ENCODE results near the gene CHD8. TPM values are rescaled to one million over a fixed set of nuclear protein-coding genes. Genes with fewer than 3 reads are reported as not detected.
A peak's percentile ranks its signal among the peaks of the same experiment; 100 is the strongest.

CHD8 gene
- total RNA-seq, 4 donors from 2014 or later: 47.4 to 59.0 (median 53.3) TPM

GRCh38 chr14:21476925-21477681, 21.2 kb upstream of the CHD8 start, which contains the start of the genes RAB2B and TOX4:
Gene RAB2B (minus strand): TSS chr14:21476959. CDS start chr14:21476872, 87 bp downstream.
Gene TOX4 (plus strand): TSS chr14:21477195. CDS start chr14:21477279, 84 bp downstream.
- TF ChIP-seq EP300 (IDR thresholded peaks at IDR 0.05) (no peak), POLR2AphosphoS5 (IDR thresholded peaks at IDR 0.05) (peak; percentile 96), POLR2A (IDR thresholded peaks at IDR 0.05) (peak; percentile 61 to 74), CTCF (IDR thresholded peaks at IDR 0.05) (peak; percentile 91 to 98 (median 98))
- ATAC-seq: peak; percentile 99
- Histone ChIP-seq H3K4me3 (peak within 1 kb of the TSS; percentile 52 to 90), H3K4me1 (peaks cover 8 to 42% (median 16%) of the 10 kb centered on the region in 3 donors), H3K9me3 (no peaks in the 10 kb centered on the region), H3K27me3 (no peaks in the 10 kb centered on the region), H3K27ac (peak within 1 kb of the TSS; percentile 77 to 95 (median 92)), H3K36me3 (peaks cover 0 to 50% of the 10 kb centered on the region in 2 donors)
- 1% methylated on average over 14 to 29 of the region's 49 CpGs for WGBS, 2 donors (ENCODE audit: low coverage in 1 of 2)

- 1% methylated on average over 8 of the region's 27 CpGs; no CpG with 5 or more reads in 1 of the 2 donors for WGBS, 2 donors (ENCODE audit: low coverage in 1 of 2)
- peaks cover 0 to 44% of the 10 kb centered on the region in 2 donors for H3K36me3 ChIP-seq
- peak overlapping the region; percentile 77 to 95 (median 92) for H3K27ac ChIP-seq
- H3K4me3 ChIP-seq: peak overlapping the region; percentile 52 to 90
- peak; percentile 85 for ATAC-seq
- no peaks in the 10 kb centered on the region for H3K27me3 ChIP-seq
- TF ChIP-seq EP300 (IDR thresholded peaks at IDR 0.05) (no peak), POLR2AphosphoS5 (IDR thresholded peaks at IDR 0.05) (peak; percentile 61)
- H3K4me1 ChIP-seq: peaks cover 8 to 38% (median 16%) of the 10 kb centered on the region in 3 donors
- no peaks in the 10 kb centered on the region for H3K9me3 ChIP-seq
These were observed 20.6 kb upstream of the CHD8 start for GRCh38 chr14:21476523-21476924.

- 34 to 37% methylated on average over 10 of the region's 10 CpGs for WGBS, 2 donors (ENCODE audit: low coverage in 1 of 2)
- H3K36me3 ChIP-seq: peaks cover 0 to 43% of the 10 kb centered on the region in 2 donors
- H3K4me1 ChIP-seq: peaks cover 8 to 38% (median 16%) of the 10 kb centered on the region in 3 donors
- TF ChIP-seq CTCF (IDR thresholded peaks at IDR 0.05): no peak
- TF ChIP-seq EP300 (IDR thresholded peaks at IDR 0.05): no peak
- TF ChIP-seq POLR2AphosphoS5 (IDR thresholded peaks at IDR 0.05): no peak
- no peak for TF ChIP-seq POLR2A (IDR thresholded peaks at IDR 0.05)
- peak overlapping the region; percentile 52 to 90 for H3K4me3 ChIP-seq
- H3K9me3 ChIP-seq: no peaks in the 10 kb centered on the region
- H3K27me3 ChIP-seq: no peaks in the 10 kb centered on the region
- no peak for ATAC-seq
- H3K27ac ChIP-seq: peak overlapping the region; percentile 77 to 95 (median 92)
These were observed 20.0 kb upstream of the CHD8 start for GRCh38 chr14:21475767-21476522.

GRCh38 chr14:21467616-21468015, 11.7 kb upstream of the CHD8 start:
- no peak overlapping the region for H3K27ac ChIP-seq

More at GRCh38 chr14:21467616-21468015, 11.7 kb upstream of the CHD8 start:
- ATAC-seq: no peak
- Histone ChIP-seq H3K27me3 (no peaks in the 10 kb centered on the region), H3K4me3 (no peak overlapping the region), H3K4me1 (no peaks in the 10 kb centered on the region), H3K36me3 (peaks cover 12 to 78% of the 10 kb centered on the region in 2 donors), H3K9me3 (no peaks in the 10 kb centered on the region)
- no peak for TF ChIP-seq POLR2A (IDR thresholded peaks at IDR 0.05)
- TF ChIP-seq CTCF (IDR thresholded peaks at IDR 0.05): no peak
- no peak for TF ChIP-seq EP300 (IDR thresholded peaks at IDR 0.05)
- no peak for TF ChIP-seq POLR2AphosphoS5 (IDR thresholded peaks at IDR 0.05)
- 17 to 40% methylated on average over 1 of the region's 1 CpG for whole genome bisulfite sequencing, 2 donors (ENCODE audit: low coverage in 1 of 2)
